Measurements from ENCODE around the gene CACNA2D2. TPM values are rescaled to one million over a fixed set of nuclear protein-coding genes. Genes with fewer than 3 reads are reported as not detected.

Gene CACNA2D2
- total RNA-seq, 1 experiment from 2014 or later: not detected

- no TSS peak for BruUV-seq (replicated peaks)
- H3K9me2 ChIP-seq (ENCODE audit: insufficient read depth): no peaks in the 10 kb centered on the region
- H3K4me1 ChIP-seq (replicated peaks; ENCODE audit: insufficient read depth): peaks cover 46% of the 10 kb centered on the region
- no peak overlapping the region for H3K27ac ChIP-seq
- H3K4me2 ChIP-seq: peak overlapping the region; percentile 91
- TF ChIP-seq CTCF (conservative IDR thresholded peaks at IDR 0.05) (no peak), EZH2 (IDR thresholded peaks at IDR 0.05; ENCODE audit: low read depth) (no peak)
- intact Hi-C loops (cut with micrococcal nuclease; ENCODE audit: unreplicated experiment): no loop called here
- CTCF ChIA-PET: no interaction called here
- H3F3A ChIP-seq (ENCODE audit: insufficient read depth, low read depth): peaks cover 41% of the 10 kb centered on the region
- POLR2A ChIA-PET (ENCODE audit: unreplicated experiment): no interaction called here
- H3K4me3 ChIP-seq: peak overlapping the region; percentile 69
- peaks cover 7% of the 10 kb centered on the region; the same call in 1 of the 2 replicates for H4K20me1 ChIP-seq (ENCODE audit: insufficient read depth)
- no peak overlapping the region for H2AFZ ChIP-seq
- H3K9me3 ChIP-seq (ENCODE audit: insufficient read depth, low read depth): no peaks in the 10 kb centered on the region
- peaks cover 7% of the 10 kb centered on the region; the same call in 1 of the 2 replicates for H3K36me3 ChIP-seq (ENCODE audit: low read depth)
- no peak for DNase-seq
- peaks cover 29% of the 10 kb centered on the region for H3K79me2 ChIP-seq (ENCODE audit: low read depth)
- H3K27me3 ChIP-seq (ENCODE audit: insufficient read depth, low read depth): no peaks in the 10 kb centered on the region
These were observed 183.4 kb downstream of the CACNA2D2 start for GRCh38 chr3:50319894-50320625.

- Histone ChIP-seq H3K27ac (no peak overlapping the region), H3K4me3 (no peak overlapping the region), H2AFZ (no peak overlapping the region), H3K4me1 (replicated peaks; ENCODE audit: insufficient read depth) (peaks cover 53% of the 10 kb centered on the region), H3K9me2 (ENCODE audit: insufficient read depth) (no peaks in the 10 kb centered on the region), H3F3A (ENCODE audit: insufficient read depth, low read depth) (peaks cover 38% of the 10 kb centered on the region), H3K36me3 (ENCODE audit: low read depth) (peaks cover 7% of the 10 kb centered on the region; the same call in 1 of the 2 replicates), H3K9me3 (ENCODE audit: insufficient read depth, low read depth) (no peaks in the 10 kb centered on the region), H3K27me3 (ENCODE audit: insufficient read depth, low read depth) (no peaks in the 10 kb centered on the region), H3K4me2 (peak overlapping the region; percentile 91), H4K20me1 (ENCODE audit: insufficient read depth) (peaks cover 7% of the 10 kb centered on the region; the same call in 1 of the 2 replicates), H3K79me2 (ENCODE audit: low read depth) (peaks cover 32% of the 10 kb centered on the region)
- intact Hi-C loops (cut with micrococcal nuclease; ENCODE audit: unreplicated experiment): no loop called here
- no TSS peak for BruUV-seq (replicated peaks)
- CTCF ChIA-PET: no interaction called here
- POLR2A ChIA-PET (ENCODE audit: unreplicated experiment): no interaction called here
- DNase-seq: no peak
- TF ChIP-seq EZH2 (IDR thresholded peaks at IDR 0.05; ENCODE audit: low read depth): no peak
- TF ChIP-seq CTCF (conservative IDR thresholded peaks at IDR 0.05): no peak
These were observed 184.1 kb downstream of the CACNA2D2 start for GRCh38 chr3:50319181-50319893.

- Histone ChIP-seq H3K9me3 (ENCODE audit: insufficient read depth, low read depth) (no peaks in the 10 kb centered on the region), H3K27me3 (ENCODE audit: insufficient read depth, low read depth) (no peaks in the 10 kb centered on the region), H3F3A (ENCODE audit: insufficient read depth, low read depth) (peaks cover 38% of the 10 kb centered on the region), H4K20me1 (ENCODE audit: insufficient read depth) (peaks cover 7% of the 10 kb centered on the region; the same call in 1 of the 2 replicates), H3K4me3 (no peak overlapping the region), H3K79me2 (ENCODE audit: low read depth) (peaks cover 32% of the 10 kb centered on the region), H3K4me1 (replicated peaks; ENCODE audit: insufficient read depth) (peaks cover 53% of the 10 kb centered on the region), H2AFZ (no peak overlapping the region), H3K27ac (no peak overlapping the region), H3K36me3 (ENCODE audit: low read depth) (peaks cover 7% of the 10 kb centered on the region; the same call in 1 of the 2 replicates), H3K4me2 (peak overlapping the region; percentile 91), H3K9me2 (ENCODE audit: insufficient read depth) (no peaks in the 10 kb centered on the region)
- TF ChIP-seq EZH2 (IDR thresholded peaks at IDR 0.05; ENCODE audit: low read depth) (no peak), CTCF (conservative IDR thresholded peaks at IDR 0.05) (no peak)
- ChIA-PET CTCF (no interaction called here), POLR2A (ENCODE audit: unreplicated experiment) (no interaction called here)
- BruUV-seq (replicated peaks): no TSS peak
- DNase-seq: no peak
- intact Hi-C loops (cut with micrococcal nuclease; ENCODE audit: unreplicated experiment): no loop called here
These were observed 184.8 kb downstream of the CACNA2D2 start for GRCh38 chr3:50318615-50319014.

Data from PC-9 (cell line).